ENCODE results near the gene SLC5A2.
"Not testable (repeated sequence)": the region's sequence is repeated elsewhere in the genome, so short reads cannot be mapped to it uniquely, and the experiment has no call there.

Gene SLC5A2

DNA sequence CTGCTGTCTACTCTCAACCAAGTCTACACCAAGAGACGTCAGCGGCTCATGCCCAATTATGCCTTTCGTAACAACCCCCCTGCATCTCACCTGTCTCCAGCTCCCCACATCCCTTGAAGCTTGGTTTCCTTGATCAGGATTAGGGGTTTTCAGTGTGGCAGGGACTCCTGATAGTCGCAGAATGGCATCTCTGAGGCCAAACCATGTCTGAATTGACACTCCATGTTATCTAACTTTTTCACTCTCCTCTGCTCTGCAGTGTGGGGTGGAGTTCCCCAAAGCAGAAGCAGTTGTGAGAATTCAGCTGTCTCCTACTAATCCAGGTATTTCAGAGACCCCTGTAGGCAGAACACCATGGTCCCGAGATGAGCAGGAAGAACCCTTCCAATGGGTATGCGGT is 39.1 kb downstream of the SLC5A2 start:
- TF ChIP-seq, protein P1, sequence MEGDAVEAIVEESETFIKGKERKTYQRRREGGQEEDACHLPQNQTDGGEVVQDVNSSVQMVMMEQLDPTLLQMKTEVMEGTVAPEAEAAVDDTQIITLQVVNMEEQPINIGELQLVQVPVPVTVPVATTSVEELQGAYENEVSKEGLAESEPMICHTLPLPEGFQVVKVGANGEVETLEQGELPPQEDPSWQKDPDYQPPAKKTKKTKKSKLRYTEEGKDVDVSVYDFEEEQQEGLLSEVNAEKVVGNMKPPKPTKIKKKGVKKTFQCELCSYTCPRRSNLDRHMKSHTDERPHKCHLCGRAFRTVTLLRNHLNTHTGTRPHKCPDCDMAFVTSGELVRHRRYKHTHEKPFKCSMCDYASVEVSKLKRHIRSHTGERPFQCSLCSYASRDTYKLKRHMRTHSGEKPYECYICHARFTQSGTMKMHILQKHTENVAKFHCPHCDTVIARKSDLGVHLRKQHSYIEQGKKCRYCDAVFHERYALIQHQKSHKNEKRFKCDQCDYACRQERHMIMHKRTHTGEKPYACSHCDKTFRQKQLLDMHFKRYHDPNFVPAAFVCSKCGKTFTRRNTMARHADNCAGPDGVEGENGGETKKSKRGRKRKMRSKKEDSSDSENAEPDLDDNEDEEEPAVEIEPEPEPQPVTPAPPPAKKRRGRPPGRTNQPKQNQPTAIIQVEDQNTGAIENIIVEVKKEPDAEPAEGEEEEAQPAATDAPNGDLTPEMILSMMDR (IDR thresholded peaks at IDR 0.05; ENCODE audit: insufficient read depth, low read depth, low read length, missing control alignments): no peak
- no peak overlapping the region for H3K4me3 ChIP-seq (ENCODE audit: low read depth, low read length)
- DNase-seq (ENCODE audit: low read depth): no peak

DNA sequence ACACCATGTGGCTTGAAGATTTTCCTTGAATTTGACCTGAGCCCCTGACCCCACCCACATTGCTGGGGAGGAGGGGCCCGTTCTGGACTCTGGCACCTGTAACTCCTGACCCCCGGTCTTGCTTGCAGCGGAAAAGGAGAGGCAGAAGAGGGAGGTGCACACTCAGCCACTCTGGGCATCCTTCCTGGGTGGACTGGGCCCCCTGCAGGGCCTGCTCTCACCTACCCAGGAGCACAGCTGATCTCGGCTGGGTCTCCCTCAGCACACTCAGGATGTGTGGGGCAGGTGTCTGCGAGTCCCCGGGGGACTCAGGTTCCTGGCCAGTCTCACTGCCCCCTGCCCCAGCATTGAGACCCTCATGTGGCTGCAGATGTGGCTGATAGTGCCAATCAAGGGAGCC is 40.8 kb downstream of the SLC5A2 start:
- not testable (repeated sequence) for H3K4me3 ChIP-seq (ENCODE audit: low read depth, low read length); DNase-seq (ENCODE audit: low read depth)

DNA sequence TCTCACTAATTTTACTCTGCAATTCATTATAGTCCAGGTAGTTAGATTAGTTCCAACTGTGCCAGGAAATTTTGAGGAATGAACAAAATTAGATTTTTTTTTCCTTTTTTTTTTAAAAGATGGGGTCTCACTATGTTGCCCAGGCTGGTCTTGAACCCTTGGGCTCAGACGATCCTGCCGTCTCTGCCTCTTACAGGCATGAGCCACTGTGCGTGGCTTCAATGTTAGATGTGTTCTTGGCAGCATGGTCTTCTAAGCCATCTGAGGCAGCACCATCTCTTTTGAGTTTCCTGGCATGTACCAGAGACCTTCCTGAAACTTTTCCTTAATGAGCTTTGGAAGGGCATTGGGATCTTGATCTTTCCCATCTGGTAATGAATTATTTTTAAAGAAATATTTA is 42.2 kb downstream of the SLC5A2 start:
- TF ChIP-seq, protein P1 (IDR thresholded peaks at IDR 0.05; ENCODE audit: insufficient read depth, low read depth, low read length, missing control alignments): no peak
- H3K4me3 ChIP-seq (ENCODE audit: low read depth, low read length): no peak overlapping the region
- DNase-seq (ENCODE audit: low read depth): no peak

DNA sequence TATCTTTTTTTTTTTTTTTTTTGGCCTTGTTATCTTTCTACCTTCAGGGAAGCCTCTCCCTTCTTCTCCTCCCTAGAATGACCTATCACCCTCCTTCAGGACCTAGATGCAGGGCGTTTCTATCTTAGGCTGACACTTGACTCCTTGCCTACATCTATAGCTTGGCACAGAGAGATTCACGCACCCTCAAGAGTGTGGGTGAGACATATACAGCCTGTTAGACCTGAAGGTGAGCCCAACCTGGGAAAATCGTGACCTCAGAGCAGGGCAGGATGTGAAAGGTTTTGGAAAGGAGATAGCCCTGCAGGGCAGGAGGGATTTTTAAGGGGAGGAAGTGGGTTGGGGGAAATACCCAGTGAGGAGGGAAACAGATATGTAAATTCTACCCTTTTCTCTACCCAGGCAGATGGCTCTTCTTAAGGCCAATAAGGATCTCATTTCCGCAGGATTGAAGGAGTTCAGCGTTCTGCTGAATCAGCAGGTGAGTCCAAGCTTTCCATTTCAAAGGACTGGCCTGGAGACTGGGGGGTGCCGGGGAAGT is 44.9 kb downstream of the SLC5A2 start, which contains the start of gene AHSP:
AHSP (plus strand) TSS at position 167 of the 541 bp plus-strand sequence; CDS start at position 407, 240 bp downstream.
- TF ChIP-seq, protein P1 (IDR thresholded peaks at IDR 0.05; ENCODE audit: insufficient read depth, low read depth, low read length, missing control alignments): no peak
- H3K4me3 ChIP-seq (ENCODE audit: low read depth, low read length): no peak within 1 kb of the TSS
- no peak for DNase-seq (ENCODE audit: low read depth)

DNA sequence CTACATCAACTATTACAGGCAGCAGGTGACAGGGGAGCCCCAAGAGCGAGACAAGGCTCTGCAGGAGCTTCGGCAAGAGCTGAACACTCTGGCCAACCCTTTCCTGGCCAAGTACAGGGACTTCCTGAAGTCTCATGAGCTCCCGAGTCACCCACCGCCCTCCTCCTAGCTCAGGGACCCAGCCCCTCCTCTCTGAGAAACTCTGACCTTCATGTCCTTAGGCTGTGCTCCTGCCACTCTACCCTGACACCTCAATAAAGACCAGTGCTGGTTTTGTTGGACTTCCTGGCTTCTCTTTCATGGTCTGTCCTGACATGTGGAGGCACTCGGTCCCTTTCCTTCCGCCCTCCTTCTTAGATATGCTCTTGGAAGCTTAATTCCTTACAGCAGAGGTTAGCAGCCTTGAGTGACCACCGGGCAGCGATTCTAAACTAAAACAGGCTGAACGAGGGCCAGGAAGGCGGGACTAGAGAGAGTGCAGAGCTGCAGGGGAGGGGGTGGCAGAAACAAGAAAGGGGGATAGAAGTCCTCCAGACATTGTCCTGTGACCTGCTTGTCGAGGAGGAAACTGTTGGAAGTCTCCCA is 45.7 kb downstream of the SLC5A2 start:
- DNase-seq (ENCODE audit: low read depth): no peak
- TF ChIP-seq, protein P1 (IDR thresholded peaks at IDR 0.05; ENCODE audit: insufficient read depth, low read depth, low read length, missing control alignments): no peak
- no peak overlapping the region for H3K4me3 ChIP-seq (ENCODE audit: low read depth, low read length)

DNA sequence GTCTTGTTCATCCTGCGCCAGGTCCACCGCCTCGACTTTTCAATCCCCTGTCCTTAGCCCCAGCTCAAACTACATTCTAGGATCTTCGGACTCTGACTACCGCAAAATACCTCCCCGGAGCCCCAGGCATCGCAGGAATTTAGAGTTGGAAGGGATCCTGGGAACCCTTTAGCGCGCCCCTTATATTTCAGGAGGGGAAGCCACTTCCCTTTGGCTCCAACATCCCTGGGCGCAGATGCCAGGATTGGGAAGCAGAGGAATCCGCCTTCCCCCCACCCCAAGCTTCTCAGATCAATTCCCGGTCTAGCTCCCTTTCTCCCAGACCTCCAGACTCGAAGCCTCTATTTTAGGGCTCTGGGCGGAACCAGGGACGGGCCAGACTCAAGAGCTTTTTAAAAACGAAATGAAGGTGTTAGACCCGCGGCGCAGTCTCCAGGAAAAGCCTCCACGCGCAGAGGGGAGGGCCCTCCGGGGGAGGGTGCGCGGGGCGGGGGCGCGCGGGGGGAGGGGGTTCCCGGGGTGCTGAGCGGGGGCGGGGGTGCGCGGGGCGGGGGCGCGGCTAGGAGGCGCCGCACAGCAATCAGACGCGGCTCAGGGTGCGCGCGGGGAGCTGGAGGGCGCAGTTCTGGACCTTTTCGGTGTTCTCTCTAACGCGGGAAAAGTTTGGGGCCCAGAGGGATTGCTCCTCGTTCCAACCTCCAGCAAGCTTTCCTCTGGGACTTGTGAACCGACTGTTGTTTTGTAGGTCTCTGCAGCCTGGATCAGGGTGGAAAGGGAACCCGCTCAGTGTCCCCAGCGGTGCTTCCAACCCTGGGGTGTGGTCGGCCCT is 46.4 kb downstream of the SLC5A2 start:
- H3K4me3 ChIP-seq (ENCODE audit: low read depth, low read length): no peak overlapping the region
- TF ChIP-seq, protein P1 (IDR thresholded peaks at IDR 0.05; ENCODE audit: insufficient read depth, low read depth, low read length, missing control alignments): no peak
- DNase-seq (ENCODE audit: low read depth): no peak

DNA sequence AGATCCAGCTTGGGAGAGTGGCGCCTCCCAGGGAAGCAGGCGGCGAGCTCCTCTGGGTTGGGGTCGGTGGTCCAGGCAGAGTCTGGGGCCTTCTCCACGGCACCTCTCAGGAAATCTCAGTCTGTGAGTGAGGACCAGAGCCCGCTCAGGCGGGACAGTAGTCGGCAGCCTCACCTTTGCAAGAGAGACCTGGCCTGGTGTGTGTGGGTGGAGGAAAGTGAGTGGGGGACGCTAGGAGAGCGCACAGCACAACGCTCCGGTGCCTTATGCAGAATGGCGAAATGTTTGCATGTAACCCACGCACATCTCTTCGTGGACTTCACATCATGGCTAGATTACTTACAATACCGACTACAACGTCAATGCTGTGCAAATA is 47.0 kb downstream of the SLC5A2 start:
- DNase-seq (ENCODE audit: low read depth): no peak
- H3K4me3 ChIP-seq (ENCODE audit: low read depth, low read length): no peak overlapping the region
- TF ChIP-seq, protein P1 (IDR thresholded peaks at IDR 0.05; ENCODE audit: insufficient read depth, low read depth, low read length, missing control alignments): no peak

Data from GM12865 (cell line).